ENCODE data around the gene DUOX1.

DUOX1 gene

DNA sequence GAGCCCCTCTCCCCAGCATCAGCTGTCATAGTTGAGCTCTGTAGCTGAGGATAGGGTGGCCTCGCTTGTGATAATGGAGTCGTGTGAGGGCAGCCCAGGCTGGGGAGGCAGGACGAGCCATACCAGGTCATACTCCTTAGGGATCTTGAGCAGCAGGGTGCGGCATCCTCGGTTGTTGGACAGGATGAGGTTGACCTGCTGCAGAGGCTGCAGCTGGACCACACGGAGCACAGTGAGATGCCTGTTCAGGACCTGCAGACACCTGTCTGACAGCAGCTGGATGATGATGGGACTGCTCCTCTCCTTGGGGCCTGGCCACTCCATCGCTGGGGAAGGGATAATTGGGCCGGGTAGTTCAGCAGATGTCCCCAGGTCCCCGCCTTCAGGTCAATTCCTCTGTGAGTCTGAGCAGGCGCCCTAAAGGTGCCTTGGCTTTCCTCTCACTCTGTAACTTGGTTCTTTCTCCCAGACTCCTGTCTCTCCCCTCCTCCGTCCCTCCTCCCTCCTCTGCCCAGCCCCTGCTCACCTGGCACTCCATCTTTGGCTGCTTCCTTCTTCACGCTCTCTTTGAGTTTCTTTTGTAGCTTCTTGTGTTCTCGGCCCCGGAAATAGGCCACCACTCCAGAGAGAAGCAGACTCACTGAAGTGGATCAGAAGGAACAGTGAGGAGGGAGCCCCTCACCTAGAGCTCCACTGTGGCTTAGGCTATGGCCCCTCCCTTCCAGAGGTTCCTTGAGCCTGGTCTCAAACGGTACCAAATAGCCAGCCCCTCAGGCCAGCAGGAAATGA is 23.6 kb upstream of the DUOX1 start:
- DNase-seq (ENCODE audit: low read depth) = no peak

DNA sequence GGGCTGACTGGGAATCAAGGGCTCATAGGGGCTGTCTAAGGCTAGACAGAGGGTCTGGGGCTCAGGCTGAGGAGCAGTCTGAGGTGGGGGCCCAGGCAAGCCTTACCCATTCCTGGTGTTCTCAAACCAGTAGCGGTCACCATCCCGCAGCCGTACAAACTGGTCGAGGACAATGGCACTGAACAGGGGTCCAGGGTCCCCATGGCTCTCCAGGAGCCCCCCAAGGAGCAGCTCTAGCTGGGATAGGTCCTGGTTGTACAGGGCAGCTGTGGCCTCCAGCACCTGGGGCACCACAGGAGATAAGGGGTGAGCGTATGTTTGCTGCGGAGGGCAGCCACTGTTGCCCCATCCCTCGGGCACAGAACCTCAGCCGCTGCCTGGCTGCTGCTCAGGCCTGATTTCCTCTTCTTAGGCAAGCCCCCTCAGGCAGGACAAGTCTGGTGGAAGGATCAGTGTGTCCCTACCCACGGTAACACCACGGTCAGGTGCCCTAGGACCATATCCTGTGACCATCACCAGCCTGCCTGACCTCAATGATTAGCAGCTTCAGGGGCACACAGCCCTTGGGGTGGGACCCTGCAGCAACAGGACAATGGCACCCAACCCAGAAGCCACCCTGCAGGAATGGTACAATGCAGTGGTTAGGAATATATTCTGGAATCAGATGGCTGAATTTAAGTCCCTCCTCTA is 21.7 kb upstream of the DUOX1 start:
- DNase-seq (ENCODE audit: low read depth) = no peak

DNA sequence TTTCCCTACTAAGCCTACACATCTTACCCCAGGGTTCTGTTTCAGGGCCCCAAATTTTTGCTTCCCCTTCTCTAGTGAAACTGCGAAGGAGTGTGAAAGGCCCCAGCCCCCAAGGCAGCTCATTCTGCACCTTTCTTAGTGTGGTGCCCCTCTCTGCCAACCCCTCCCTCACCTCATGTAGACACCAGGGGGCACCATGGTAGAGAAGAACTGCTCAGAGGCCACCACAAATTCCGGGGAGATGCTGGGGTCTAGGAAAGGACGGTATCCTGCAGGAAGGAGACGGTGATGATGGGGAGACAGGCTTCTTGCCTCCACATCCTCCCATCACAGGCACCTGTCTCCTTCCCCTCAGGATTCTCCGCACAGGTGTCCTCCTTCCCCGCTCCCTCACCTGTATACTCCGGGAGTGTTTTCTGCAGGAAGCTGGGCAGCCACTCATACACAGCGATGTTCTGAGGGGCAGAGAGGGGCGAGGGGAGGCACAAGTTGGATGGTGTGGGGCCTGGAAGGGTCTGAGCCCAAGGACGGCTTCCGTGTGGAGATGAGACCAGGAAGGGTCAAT is 19.5 kb upstream of the DUOX1 start:
- DNase-seq (ENCODE audit: low read depth) = no peak

DNA sequence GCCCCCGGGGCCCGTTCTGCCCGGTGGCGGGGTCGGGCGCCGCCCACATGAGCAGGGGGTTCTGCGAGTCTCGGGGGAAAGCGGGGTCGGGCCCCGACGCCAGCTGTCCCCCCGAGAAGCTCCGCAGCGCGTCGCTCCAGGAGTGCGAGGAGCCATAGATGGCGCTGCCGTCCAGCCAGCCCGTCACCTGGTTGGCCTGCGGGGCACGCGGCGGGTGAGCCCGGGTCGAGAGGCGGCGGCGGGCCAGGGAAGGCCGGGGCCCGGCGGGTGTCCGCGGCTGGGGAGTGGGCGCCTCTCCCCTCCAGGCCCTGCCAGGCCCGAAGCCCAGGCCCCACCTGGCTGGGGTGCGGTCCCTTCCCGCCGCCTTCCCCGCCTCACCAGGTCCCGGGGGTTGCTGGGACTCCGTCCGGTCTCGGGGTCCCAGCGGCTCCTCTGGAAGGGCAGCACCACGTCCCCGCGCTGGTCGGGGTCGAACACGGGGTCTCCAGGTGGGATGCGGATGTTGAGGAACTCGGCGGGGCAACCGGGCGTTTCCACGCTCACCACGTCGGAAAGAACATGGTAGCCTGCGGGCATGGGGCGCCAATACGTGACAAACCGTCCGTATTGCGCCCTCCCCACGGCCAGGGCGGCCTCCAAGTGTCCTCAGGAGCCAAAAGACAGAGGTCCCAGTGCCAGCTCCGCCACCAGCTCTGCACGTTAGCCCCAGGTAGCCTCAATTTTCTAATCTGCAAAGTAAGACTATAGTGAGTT is 18.2 kb upstream of the DUOX1 start:
- no peak for DNase-seq (ENCODE audit: low read depth)

- no peak for DNase-seq (ENCODE audit: low read depth)
Measured at GRCh38 chr15:45112143-45112590, 17.6 kb upstream of the DUOX1 start.

GRCh38 chr15:45112591-45113379 is 17.0 kb upstream of the DUOX1 start:
- no peak for DNase-seq (ENCODE audit: low read depth)

DNA sequence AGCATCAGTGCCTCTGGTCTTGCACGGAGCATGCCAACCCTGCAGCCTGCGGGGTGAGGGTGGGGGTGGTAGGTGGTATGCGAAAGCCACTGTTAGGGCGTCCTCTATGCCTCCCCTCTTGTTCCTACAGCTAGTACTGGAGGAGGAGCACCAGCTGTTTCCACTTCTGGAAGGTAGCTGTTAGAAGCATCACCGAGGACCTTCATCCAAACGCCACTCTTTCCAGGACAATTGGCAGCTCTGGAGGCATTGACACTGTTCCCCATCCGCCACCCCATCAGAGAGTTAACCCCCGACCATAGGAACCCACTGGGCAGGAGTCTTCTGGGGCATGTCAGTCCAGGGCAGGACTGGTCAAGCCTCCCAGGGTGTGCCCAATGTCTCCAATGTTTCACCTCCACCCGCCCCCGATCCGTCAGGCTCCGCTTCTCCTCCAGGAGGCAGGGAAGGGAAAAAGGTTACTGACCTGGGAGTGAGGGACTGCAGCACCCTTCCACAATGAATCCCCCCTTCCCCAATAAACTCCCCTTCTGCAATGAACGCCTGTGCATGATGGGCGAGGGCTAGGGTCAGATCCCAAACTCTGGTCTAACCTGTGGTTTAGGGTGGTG is 16.3 kb upstream of the DUOX1 start:
- DNase-seq (ENCODE audit: low read depth) = no peak

- no peak for DNase-seq (ENCODE audit: low read depth)
Measured at GRCh38 chr15:45114076-45114750, 15.6 kb upstream of the DUOX1 start, which contains the start of the genes DUOX2 and DUOXA2. Gene DUOX2 (minus strand): TSS chr15:45114172. CDS start chr15:45113411, 761 bp downstream. Gene DUOXA2 (plus strand): TSS chr15:45114326. CDS start chr15:45114606, 280 bp downstream.

DNA sequence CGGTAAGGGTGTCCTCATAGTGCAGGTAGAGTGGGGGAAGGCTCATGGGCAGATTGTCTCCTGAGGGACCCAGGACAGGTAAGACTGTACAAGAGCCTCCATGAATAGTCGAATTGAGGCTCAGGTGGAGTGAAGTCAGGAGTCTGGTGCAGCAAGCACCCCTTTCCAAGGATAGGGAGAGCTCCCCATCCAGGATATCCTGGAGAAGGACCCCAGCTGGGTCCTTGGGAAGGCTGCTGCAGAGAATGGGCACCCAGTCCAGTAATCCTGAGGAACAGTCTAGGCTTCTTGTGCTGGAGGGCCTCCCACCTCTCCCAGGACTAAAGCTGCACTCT is 15.1 kb upstream of the DUOX1 start:
- DNase-seq (ENCODE audit: low read depth) = no peak

- DNase-seq (ENCODE audit: low read depth) = no peak
Measured at GRCh38 chr15:45115312-45115820, 14.4 kb upstream of the DUOX1 start.

- DNase-seq (ENCODE audit: low read depth) = no peak
Measured at GRCh38 chr15:45116006-45116481, 13.8 kb upstream of the DUOX1 start.

- DNase-seq (ENCODE audit: low read depth) = no peak
Measured at GRCh38 chr15:45116482-45117307, 13.1 kb upstream of the DUOX1 start.

GRCh38 chr15:45117308-45118130 is 12.3 kb upstream of the DUOX1 start:
- DNase-seq (ENCODE audit: low read depth) = no peak

DNA sequence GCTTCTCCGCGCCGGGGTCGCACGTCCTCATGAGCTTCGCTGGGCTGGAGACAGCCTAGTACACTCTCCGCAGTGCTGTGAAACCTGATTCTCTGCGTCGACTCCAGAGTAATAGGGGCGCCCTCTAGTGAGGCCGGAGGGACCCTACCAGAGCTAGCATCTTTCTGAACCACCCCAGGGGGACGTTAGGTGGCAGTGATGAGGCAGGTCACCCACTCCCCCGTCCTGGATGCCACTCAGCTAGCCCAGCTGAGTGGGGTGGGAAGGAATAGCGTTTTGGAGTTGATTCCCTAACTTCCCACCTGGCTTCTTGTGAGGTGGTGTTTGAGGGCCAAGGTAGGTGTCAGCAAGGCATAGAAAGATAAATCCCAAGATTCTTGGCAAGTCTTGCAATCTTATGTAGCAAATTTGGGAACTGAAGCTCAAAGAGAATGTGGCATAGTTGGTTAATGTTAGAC is 11.6 kb upstream of the DUOX1 start:
- peak; percentile 53 for DNase-seq (ENCODE audit: low read depth)

GRCh38 chr15:45118996-45119395 is 10.8 kb upstream of the DUOX1 start:
- DNase-seq (ENCODE audit: low read depth) = no peak

DNA sequence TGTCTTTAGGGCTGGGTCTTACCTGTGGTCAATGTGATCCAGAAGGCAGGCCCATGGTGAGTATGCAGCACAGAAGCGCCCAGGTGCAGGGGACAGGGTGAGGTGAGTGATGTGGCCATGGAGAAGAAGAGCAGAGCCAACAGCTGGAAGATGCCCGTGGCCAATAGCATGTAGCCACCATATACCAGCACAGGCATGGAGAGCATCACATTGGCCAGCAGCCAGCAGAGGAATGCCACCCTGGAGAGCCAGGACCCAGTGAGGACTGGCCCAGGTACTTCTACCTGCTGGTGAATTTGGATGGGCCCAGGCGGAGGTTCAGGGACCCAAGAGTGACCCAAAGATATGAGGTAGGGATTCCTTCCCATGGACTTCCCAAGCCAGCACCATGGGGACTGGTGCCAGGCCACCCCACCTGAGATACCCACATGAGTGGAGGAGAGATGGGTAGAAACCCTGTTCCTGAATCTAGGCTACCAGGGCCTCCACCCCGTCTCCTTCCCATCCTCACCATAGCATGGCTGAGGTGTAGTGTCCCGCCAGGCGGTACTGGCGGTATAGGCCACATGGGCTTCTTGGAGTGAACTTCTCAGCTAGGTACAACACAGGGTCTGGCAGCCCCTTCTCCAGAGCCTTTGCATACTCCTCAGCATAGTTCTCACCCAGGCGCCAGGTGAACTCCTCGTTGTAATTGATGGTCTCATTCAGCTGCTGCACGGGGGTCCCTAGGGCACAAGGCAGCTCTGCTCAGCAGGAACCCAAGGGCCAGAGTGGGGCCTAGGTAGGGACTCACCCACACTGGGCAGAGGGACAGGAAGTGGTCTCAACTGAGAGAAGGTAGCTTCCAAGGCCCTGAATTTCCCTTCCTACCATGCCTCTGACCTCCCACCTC is 9.5 kb upstream of the DUOX1 start:
- no peak for DNase-seq (ENCODE audit: low read depth)

GRCh38 chr15:45121020-45121419 is 8.8 kb upstream of the DUOX1 start:
- no peak for DNase-seq (ENCODE audit: low read depth)
